Panc1 (cell line): Measurements from ENCODE around the gene ADAMTSL2. TPM values are rescaled to one million over a fixed set of nuclear protein-coding genes. Genes with fewer than 3 reads are reported as not detected.
"Not testable (repeated sequence)": the region's sequence is repeated elsewhere in the genome, so short reads cannot be mapped to it uniquely, and the experiment has no call there.

Source experiments
- ATAC-seq: fragments of 200-7000 bp; cut with Tn5 transposase; 2 replicates; pipeline ENCODE4 v1.9.1; 2020; ENCODE audit warnings: mild to moderate bottlenecking, moderate library complexity
- BruUV-seq: library from RNA; stranded (reverse); fragments of 400-500 nt; replicated peaks from 2 replicates; lab custom pipeline; 2021; lab: Mats Ljungman, UMichigan
- CTCF ChIA-PET: fragments of 300-600 bp; sonication (Branson Sonifier 250); formaldehyde crosslinking; loops from one replicate; lab custom pipeline; 2022; ENCODE audit warnings: antibody characterized with exemption; lab: Charles Lee
- POLR2A ChIA-PET: fragments of 300-600 bp; sonication (Branson Sonifier 250); formaldehyde crosslinking; loops from one replicate; lab custom pipeline; 2022; ENCODE audit warnings: antibody characterized with exemption; lab: Charles Lee
- DNase-seq: peaks from one replicate; pipeline ENCODE4 v3.0.0-alpha.2; 2010; ENCODE audit warnings: low read depth, low spot score
- H3K27ac ChIP-seq: 2 replicates; pipeline ENCODE4 v1.5.1; 2011; ENCODE audit warnings: mild to moderate bottlenecking, low read length, inconsistent platforms
- H3K27me3 ChIP-seq: fragments of 200-500 bp; sonication (Bioruptor generic); 2 replicates; pipeline ENCODE4 v1.6.0; 2014; ENCODE audit warnings: low read length, inconsistent platforms; ENCODE audit not compliant: control insufficient read depth, insufficient read depth
- H3K36me3 ChIP-seq: fragments of 200-500 bp; sonication (Bioruptor generic); 2 replicates; pipeline ENCODE4 v1.5.1; 2014; ENCODE audit warnings: inconsistent platforms, mild to moderate bottlenecking, low read length, moderate library complexity; ENCODE audit not compliant: control insufficient read depth, insufficient read depth
- H3K4me1 ChIP-seq: 2 replicates; pipeline ENCODE4 v1.5.1; 2011; ENCODE audit warnings: inconsistent platforms, mild to moderate bottlenecking, low read length, moderate library complexity; ENCODE audit not compliant: control insufficient read depth, insufficient read depth
- H3K4me3 ChIP-seq, 2 experiments: 2 replicates each; pipeline ENCODE4 v1.5.1; 2011 to 2012; ENCODE audit warnings: low read depth in 2 of 2, low read length in 2 of 2, mild to moderate bottlenecking in 2 of 2, inconsistent platforms in 1 of 2, moderate library complexity in 1 of 2
- H3K9me3 ChIP-seq: fragments of 200-500 bp; sonication (Bioruptor generic); 2 replicates; pipeline ENCODE4 v1.5.1; 2014; ENCODE audit warnings: low read depth, mild to moderate bottlenecking, inconsistent platforms, low read length, moderate library complexity; ENCODE audit not compliant: control insufficient read depth, insufficient read depth
- POLR2AphosphoS5 ChIP-seq: IDR thresholded peaks from 2 replicates; pipeline ENCODE4 v1.6.1; 2012; ENCODE audit warnings: mild to moderate bottlenecking, low read depth, low read length, moderate library complexity
- SIN3A ChIP-seq: IDR thresholded peaks from 2 replicates; pipeline ENCODE4 v1.6.1; 2012; ENCODE audit warnings: low read depth, mild to moderate bottlenecking, low read length, moderate library complexity, borderline replicate concordance; ENCODE audit not compliant: insufficient read depth
- TCF7L2 ChIP-seq: IDR thresholded peaks from 2 replicates; pipeline ENCODE4 v1.6.1; 2011; ENCODE audit warnings: mild to moderate bottlenecking, low read depth, low read length, inconsistent platforms
- in situ Hi-C: cut with HindIII; loops from 2 replicates; pipeline ENCODE4 v1.10.0; 2016; ENCODE audit warnings: low sequenced_read_pairs, low pct_unique_long_range_greater_than_20kb
- intact Hi-C: fragments of 100-400 bp; cut with micrococcal nuclease; formaldehyde crosslinking; loops from one replicate; pipeline ENCODE4 v1.10.0; 2022; ENCODE audit not compliant: unreplicated experiment
- total RNA-seq: library from RNA; stranded (reverse); gene quantifications from one replicate; pipeline ENCODE4 v1.2.1, GENCODE V29; 2021; ENCODE audit not compliant: unreplicated experiment
- TF ChIP-seq, protein P1 (sequence below), 2 experiments: IDR thresholded peaks; 2 replicates each; pipeline ENCODE4 v1.6.1; 2011 to 2012; ENCODE audit warnings: low read depth in 2 of 2, control low read depth in 1 of 2, low read length in 1 of 2, mild to moderate bottlenecking in 1 of 2, moderate library complexity in 1 of 2; ENCODE audit not compliant: insufficient read depth in 1 of 2
- TF ChIP-seq, protein P2 (sequence below): fragments of 450-650 bp; IDR thresholded peaks from 2 replicates; pipeline ENCODE4 v1.5.1; 2017; ENCODE audit warnings: mild to moderate bottlenecking

Gene ADAMTSL2
- total RNA-seq, 1 experiment from 2014 or later: 0.10 TPM

DNA sequence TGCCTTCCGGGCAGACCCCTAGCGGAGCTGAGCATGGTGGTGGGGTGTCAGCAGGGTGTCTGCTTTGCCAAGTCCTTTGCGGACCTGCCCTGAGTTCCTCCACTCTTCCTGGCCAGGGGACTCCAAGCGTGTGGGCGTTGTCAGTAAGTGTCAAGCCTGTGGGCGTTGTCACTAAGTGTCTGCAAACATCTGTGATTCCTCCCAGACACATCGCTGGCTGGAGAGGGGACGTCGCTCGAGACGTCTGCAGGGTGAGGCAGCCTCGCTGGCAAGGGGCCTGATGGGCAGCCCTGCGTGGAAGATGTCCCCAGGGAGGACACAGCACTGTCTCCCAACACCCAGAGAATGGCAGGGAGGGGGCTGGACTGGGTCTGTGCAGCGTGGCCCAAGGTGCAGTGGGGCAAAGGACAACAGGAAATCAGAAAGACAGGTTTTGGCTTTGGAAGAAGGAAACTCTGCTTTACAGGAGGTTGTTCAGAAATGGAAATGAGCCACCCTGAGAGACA lies 28.8 kb downstream of the ADAMTSL2 start:
- CTCF ChIA-PET: no interaction called here
- no TSS peak for BruUV-seq
- H3K27me3 ChIP-seq: no peaks in the 10 kb centered on the region
- H3K4me1 ChIP-seq: peaks cover 9% of the 10 kb centered on the region
- no peaks in the 10 kb centered on the region for H3K9me3 ChIP-seq
- no peaks in the 10 kb centered on the region for H3K36me3 ChIP-seq
- no peak for DNase-seq
- H3K27ac ChIP-seq: no peak overlapping the region
- intact Hi-C loops: no loop called here
- TF ChIP-seq POLR2AphosphoS5 (no peak), SIN3A (no peak), TCF7L2 (no peak)
- TF ChIP-seq, protein P1, sequence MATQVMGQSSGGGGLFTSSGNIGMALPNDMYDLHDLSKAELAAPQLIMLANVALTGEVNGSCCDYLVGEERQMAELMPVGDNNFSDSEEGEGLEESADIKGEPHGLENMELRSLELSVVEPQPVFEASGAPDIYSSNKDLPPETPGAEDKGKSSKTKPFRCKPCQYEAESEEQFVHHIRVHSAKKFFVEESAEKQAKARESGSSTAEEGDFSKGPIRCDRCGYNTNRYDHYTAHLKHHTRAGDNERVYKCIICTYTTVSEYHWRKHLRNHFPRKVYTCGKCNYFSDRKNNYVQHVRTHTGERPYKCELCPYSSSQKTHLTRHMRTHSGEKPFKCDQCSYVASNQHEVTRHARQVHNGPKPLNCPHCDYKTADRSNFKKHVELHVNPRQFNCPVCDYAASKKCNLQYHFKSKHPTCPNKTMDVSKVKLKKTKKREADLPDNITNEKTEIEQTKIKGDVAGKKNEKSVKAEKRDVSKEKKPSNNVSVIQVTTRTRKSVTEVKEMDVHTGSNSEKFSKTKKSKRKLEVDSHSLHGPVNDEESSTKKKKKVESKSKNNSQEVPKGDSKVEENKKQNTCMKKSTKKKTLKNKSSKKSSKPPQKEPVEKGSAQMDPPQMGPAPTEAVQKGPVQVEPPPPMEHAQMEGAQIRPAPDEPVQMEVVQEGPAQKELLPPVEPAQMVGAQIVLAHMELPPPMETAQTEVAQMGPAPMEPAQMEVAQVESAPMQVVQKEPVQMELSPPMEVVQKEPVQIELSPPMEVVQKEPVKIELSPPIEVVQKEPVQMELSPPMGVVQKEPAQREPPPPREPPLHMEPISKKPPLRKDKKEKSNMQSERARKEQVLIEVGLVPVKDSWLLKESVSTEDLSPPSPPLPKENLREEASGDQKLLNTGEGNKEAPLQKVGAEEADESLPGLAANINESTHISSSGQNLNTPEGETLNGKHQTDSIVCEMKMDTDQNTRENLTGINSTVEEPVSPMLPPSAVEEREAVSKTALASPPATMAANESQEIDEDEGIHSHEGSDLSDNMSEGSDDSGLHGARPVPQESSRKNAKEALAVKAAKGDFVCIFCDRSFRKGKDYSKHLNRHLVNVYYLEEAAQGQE (IDR thresholded peaks at IDR 0.05; ENCODE audit: insufficient read depth in 1 of 2, low read depth in 2 of 2, low read length in 1 of 2): no peak
- TF ChIP-seq, protein P2, sequence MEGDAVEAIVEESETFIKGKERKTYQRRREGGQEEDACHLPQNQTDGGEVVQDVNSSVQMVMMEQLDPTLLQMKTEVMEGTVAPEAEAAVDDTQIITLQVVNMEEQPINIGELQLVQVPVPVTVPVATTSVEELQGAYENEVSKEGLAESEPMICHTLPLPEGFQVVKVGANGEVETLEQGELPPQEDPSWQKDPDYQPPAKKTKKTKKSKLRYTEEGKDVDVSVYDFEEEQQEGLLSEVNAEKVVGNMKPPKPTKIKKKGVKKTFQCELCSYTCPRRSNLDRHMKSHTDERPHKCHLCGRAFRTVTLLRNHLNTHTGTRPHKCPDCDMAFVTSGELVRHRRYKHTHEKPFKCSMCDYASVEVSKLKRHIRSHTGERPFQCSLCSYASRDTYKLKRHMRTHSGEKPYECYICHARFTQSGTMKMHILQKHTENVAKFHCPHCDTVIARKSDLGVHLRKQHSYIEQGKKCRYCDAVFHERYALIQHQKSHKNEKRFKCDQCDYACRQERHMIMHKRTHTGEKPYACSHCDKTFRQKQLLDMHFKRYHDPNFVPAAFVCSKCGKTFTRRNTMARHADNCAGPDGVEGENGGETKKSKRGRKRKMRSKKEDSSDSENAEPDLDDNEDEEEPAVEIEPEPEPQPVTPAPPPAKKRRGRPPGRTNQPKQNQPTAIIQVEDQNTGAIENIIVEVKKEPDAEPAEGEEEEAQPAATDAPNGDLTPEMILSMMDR: no peak
- POLR2A ChIA-PET: no interaction called here
- H3K4me3 ChIP-seq: no peak overlapping the region
- ATAC-seq: no peak
- in situ Hi-C loops: no loop called here

DNA sequence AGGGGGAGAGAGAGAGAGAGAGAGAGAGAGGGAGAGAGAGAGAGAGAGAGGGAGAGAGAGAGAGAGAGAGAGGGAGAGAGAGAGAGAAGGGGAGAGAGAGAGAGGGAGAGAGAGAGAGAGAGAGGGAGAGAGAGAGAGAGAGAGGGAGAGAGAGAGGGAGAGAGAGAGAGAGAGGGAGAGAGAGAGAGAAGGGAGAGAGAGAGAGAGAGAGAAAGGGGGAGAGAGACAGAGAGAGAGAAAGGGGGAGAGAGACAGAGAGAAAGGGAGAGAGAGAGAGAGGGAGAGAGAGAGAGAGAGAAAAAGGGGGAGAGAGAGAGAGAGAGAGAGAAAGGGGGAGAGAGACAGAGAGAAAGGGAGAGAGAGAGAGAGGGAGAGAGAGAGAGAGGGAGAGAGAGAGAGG lies 29.3 kb downstream of the ADAMTSL2 start:
- CTCF ChIA-PET, H3K27ac ChIP-seq, H3K4me1 ChIP-seq, intact Hi-C loops, in situ Hi-C loops, H3K27me3 ChIP-seq, DNase-seq, BruUV-seq, H3K4me3 ChIP-seq, H3K9me3 ChIP-seq, POLR2A ChIA-PET, ATAC-seq, H3K36me3 ChIP-seq: not testable (repeated sequence)

DNA sequence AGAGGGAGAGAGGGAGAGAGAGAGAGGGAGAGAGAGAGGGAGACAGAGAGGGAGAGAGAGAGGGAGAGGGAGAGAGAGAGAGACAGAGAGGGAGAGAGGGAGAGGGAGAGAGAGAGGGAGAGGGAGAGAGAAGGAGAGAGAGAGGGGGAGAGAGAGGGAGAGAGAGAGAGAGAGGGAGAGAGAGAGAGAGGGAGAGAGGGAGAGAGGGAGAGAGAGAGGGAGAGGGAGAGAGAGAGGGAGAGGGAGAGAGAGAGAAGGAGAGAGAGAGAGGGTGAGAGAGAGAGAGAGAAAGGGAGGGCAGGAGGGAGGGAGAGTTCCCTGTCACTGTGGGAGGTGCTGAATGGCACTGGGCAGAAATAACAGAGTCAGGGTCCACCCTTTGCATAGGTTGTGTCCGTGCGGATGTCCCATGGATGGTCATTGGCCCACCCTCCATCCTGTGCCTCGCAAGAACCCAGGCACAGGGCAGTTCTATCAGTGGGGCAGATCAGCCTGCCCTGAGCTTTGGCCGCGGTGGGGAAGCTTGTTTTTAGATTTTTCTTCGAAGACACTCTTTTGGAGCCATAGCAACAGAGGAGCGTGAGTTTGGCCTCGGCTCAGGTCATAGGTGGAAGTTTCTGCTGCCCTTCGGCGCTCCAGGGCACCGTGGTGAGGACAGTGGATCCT lies 30.1 kb downstream of the ADAMTSL2 start:
- POLR2A ChIA-PET: no interaction called here
- H3K4me1 ChIP-seq: peaks cover 4% of the 10 kb centered on the region; the same call in 1 of the 2 replicates
- intact Hi-C loops: no loop called here
- H3K4me3 ChIP-seq: no peak overlapping the region
- ATAC-seq (no peak), DNase-seq (no peak)
- H3K36me3 ChIP-seq: no peaks in the 10 kb centered on the region
- no peaks in the 10 kb centered on the region for H3K9me3 ChIP-seq
- CTCF ChIA-PET: no interaction called here
- H3K27ac ChIP-seq: no peak overlapping the region
- no peaks in the 10 kb centered on the region for H3K27me3 ChIP-seq
- BruUV-seq: no TSS peak
- in situ Hi-C loops: no loop called here
- TF ChIP-seq, protein P2: no peak
- TF ChIP-seq, protein P1 (IDR thresholded peaks at IDR 0.05; ENCODE audit: insufficient read depth in 1 of 2, low read depth in 2 of 2, low read length in 1 of 2): no peak
- no peak for TF ChIP-seq POLR2AphosphoS5
- TF ChIP-seq SIN3A: no peak
- TF ChIP-seq TCF7L2: no peak
